Muscle of back (tissue), 11 donors: Measurements from ENCODE around the gene FGFR3. TPM values are rescaled to one million over a fixed set of nuclear protein-coding genes. Genes with fewer than 3 reads are reported as not detected.

Source experiments
- DNase-seq, 3 donors: peaks; one replicate each; pipeline versions ENCODE4 v3.0.0 to v3.0.0-alpha.2; 2013
- polyA plus RNA-seq, 10 donors: library from polyadenylated mRNA; unstranded; fragments of 120-200 nt; gene quantifications; one replicate each; pipeline ENCODE4 v1.2.1, GENCODE V29; 2013; ENCODE audit not compliant: insufficient read length in 10 of 10

Gene FGFR3
- polyA plus RNA-seq, 10 donors: 0.56 to 15.4 (median 1.2) TPM

GRCh38 chr4:1756079-1756478 lies 37.0 kb upstream of the FGFR3 start:
- DNase-seq: no peak

GRCh38 chr4:1756893-1757779 lies 36.0 kb upstream of the FGFR3 start:
- DNase-seq: no peak

GRCh38 chr4:1757836-1758235 lies 35.3 kb upstream of the FGFR3 start:
- DNase-seq: no peak

- DNase-seq: no peak
These were observed 34.6 kb upstream of the FGFR3 start for GRCh38 chr4:1758306-1759121.

GRCh38 chr4:1759170-1759817 lies 33.8 kb upstream of the FGFR3 start:
- no peak for DNase-seq

GRCh38 chr4:1759818-1760223 lies 33.3 kb upstream of the FGFR3 start:
- DNase-seq: no peak

GRCh38 chr4:1760521-1761071 lies 32.5 kb upstream of the FGFR3 start:
- no peak for DNase-seq

- DNase-seq: no peak
These were observed 31.9 kb upstream of the FGFR3 start for GRCh38 chr4:1761130-1761689.

- no peak for DNase-seq
These were observed 30.7 kb upstream of the FGFR3 start for GRCh38 chr4:1762264-1763010.

- no peak for DNase-seq
These were observed 30.0 kb upstream of the FGFR3 start for GRCh38 chr4:1763070-1763549.

GRCh38 chr4:1763550-1764080 lies 29.5 kb upstream of the FGFR3 start:
- DNase-seq: peak; percentile 28 to 66 (median 51)

- DNase-seq: no peak
These were observed 28.4 kb upstream of the FGFR3 start for GRCh38 chr4:1764670-1765069.

GRCh38 chr4:1765409-1766072 lies 27.6 kb upstream of the FGFR3 start:
- DNase-seq: no peak

- DNase-seq: no peak
These were observed 26.7 kb upstream of the FGFR3 start for GRCh38 chr4:1766106-1767060.

- no peak for DNase-seq
These were observed 25.9 kb upstream of the FGFR3 start for GRCh38 chr4:1767061-1767769.

- DNase-seq: no peak
These were observed 25.2 kb upstream of the FGFR3 start for GRCh38 chr4:1767770-1768366.

- no peak for DNase-seq
These were observed 24.6 kb upstream of the FGFR3 start for GRCh38 chr4:1768367-1769034.
